Fibroblast of lung (primary cell): ENCODE measurements around the gene ACTR1A. TPM values are rescaled to one million over a fixed set of nuclear protein-coding genes. Genes with fewer than 3 reads are reported as not detected.

ENCODE experiments used
- DNase-seq, 2 donors: peaks; one replicate each; pipeline versions ENCODE4 v3.0.0 to v3.0.0-alpha.2; 2010; ENCODE audit warnings: low read depth in 2 of 2
- H2AFZ ChIP-seq: 2 replicates; pipeline ENCODE4 v1.5.1; 2012; ENCODE audit warnings: low read length, control low read depth, inconsistent platforms
- H3K27ac ChIP-seq: 2 replicates; pipeline ENCODE4 v1.5.1; 2011; ENCODE audit warnings: low read length, control low read depth; ENCODE audit not compliant: insufficient read depth
- H3K27me3 ChIP-seq: 2 replicates; pipeline ENCODE4 v1.5.1; 2011; ENCODE audit warnings: mild to moderate bottlenecking, low read length; ENCODE audit not compliant: control insufficient read depth, insufficient read depth
- H3K36me3 ChIP-seq: 2 replicates; pipeline ENCODE4 v1.5.1; 2011; ENCODE audit warnings: low read length; ENCODE audit not compliant: control insufficient read depth, insufficient read depth
- H3K4me1 ChIP-seq: 2 replicates; pipeline ENCODE4 v1.5.1; 2011; ENCODE audit warnings: low read length; ENCODE audit not compliant: control insufficient read depth, insufficient read depth; ENCODE audit errors: extremely low read depth
- H3K4me2 ChIP-seq: 2 replicates; pipeline ENCODE4 v1.5.1; 2011; ENCODE audit warnings: low read length, control low read depth; ENCODE audit not compliant: insufficient read depth; ENCODE audit errors: extremely low read depth
- H3K4me3 ChIP-seq, 4 experiments: fragments of 200-600 bp in 1 of 4; sonication (generic) in 1 of 4; replicated peaks in 1 of 4; 2 replicates each; pipeline ENCODE4 v1.5.1; 2011 to 2016; ENCODE audit warnings: low read length in 4 of 4, low read depth in 3 of 4, mild to moderate bottlenecking in 3 of 4, control low read depth in 2 of 4, inconsistent platforms in 1 of 4, mixed read lengths in 1 of 4; ENCODE audit not compliant: insufficient read depth in 1 of 4; ENCODE audit errors: control extremely low read depth in 1 of 4
- H3K79me2 ChIP-seq: 2 replicates; pipeline ENCODE4 v1.5.1; 2012; ENCODE audit warnings: mild to moderate bottlenecking, low read length, inconsistent platforms; ENCODE audit not compliant: control insufficient read depth, insufficient read depth
- H3K9ac ChIP-seq: 2 replicates; pipeline ENCODE4 v1.5.1; 2011; ENCODE audit warnings: mild to moderate bottlenecking, low read length, control low read depth; ENCODE audit not compliant: insufficient read depth
- H3K9me3 ChIP-seq: 2 replicates; pipeline ENCODE4 v1.5.1; 2012; ENCODE audit warnings: low read depth, low read length; ENCODE audit not compliant: control insufficient read depth, insufficient read depth
- H4K20me1 ChIP-seq: 2 replicates; pipeline ENCODE4 v1.5.1; 2011; ENCODE audit warnings: low read length; ENCODE audit not compliant: control insufficient read depth, insufficient read depth; ENCODE audit errors: extremely low read depth
- CTCF ChIP-seq, 2 donors: IDR thresholded peaks in 1 of 2; conservative IDR thresholded peaks in 1 of 2; 1 replicate in 1 of 2; 2 replicates in 1 of 2; pipeline ENCODE4 v1.5.1; 2011 to 2012; ENCODE audit warnings: low read length in 2 of 2, control low read depth in 1 of 2, inconsistent platforms in 1 of 2, low read depth in 1 of 2, mild to moderate bottlenecking in 1 of 2
- EZH2 ChIP-seq: IDR thresholded peaks from 2 replicates; pipeline ENCODE4 v1.5.1; 2012; ENCODE audit warnings: low read length, control low read depth, mild to moderate bottlenecking; ENCODE audit errors: missing control alignments
- polyA plus RNA-seq, 2 donors: library from polyadenylated mRNA; depleted of rRNA in 1 of 2; stranded (reverse) in 1 of 2; unstranded in 1 of 2; fragments of >200 nt; gene quantifications; 2 replicates each; pipeline ENCODE4 v1.2.1, GENCODE V29; 2011 to 2012; ENCODE audit warnings: missing spikeins in 1 of 2
- total RNA-seq: library from RNA; depleted of rRNA; stranded (reverse); fragments of >200 nt; gene quantifications from 2 replicates; pipeline ENCODE4 v1.2.1, GENCODE V29; 2014

The ACTR1A gene
- total and polyA plus RNA-seq, 2 donors (not counting 1 experiment from before 2014, with no cell fraction given), result 125 to 128 TPM

DNA sequence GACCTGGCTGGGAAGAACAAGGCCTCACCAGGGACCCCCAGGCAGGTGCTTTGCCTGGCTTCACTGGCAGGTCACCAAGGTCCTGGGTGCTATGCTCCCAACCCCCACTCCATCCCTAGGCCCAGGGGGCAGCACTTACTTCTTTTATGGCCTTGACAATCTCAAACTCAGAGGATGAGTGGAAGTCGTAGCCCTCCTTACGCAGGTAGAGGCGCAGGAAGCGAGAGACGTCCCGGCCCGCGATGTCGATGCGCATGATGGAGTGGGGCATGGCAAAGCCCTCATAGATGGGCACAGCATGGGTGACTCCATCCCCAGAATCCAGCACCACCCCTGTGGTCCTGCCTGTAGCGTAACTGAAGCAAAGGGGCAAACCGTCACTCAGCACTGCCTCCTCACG lies 18.5 kb downstream of the ACTR1A start:
- Histone ChIP-seq H3K4me1 (no peaks in the 10 kb centered on the region), H3K79me2 (no peaks in the 10 kb centered on the region), H3K4me3 (no peak overlapping the region), H3K9me3 (no peaks in the 10 kb centered on the region), H4K20me1 (no peaks in the 10 kb centered on the region), H3K27ac (no peak overlapping the region), H3K36me3 (peaks cover 39% of the 10 kb centered on the region), H3K4me2 (no peak overlapping the region), H3K27me3 (no peaks in the 10 kb centered on the region), H3K9ac (no peak overlapping the region), H2AFZ (no peak overlapping the region)
- no peak for DNase-seq
- TF ChIP-seq CTCF (conservative IDR thresholded peaks at IDR 0.05 in 1 of 2, IDR thresholded peaks at IDR 0.05 in 1 of 2; ENCODE audit: low read depth in 1 of 2, low read length in 2 of 2), result no peak
- no peak for TF ChIP-seq EZH2

DNA sequence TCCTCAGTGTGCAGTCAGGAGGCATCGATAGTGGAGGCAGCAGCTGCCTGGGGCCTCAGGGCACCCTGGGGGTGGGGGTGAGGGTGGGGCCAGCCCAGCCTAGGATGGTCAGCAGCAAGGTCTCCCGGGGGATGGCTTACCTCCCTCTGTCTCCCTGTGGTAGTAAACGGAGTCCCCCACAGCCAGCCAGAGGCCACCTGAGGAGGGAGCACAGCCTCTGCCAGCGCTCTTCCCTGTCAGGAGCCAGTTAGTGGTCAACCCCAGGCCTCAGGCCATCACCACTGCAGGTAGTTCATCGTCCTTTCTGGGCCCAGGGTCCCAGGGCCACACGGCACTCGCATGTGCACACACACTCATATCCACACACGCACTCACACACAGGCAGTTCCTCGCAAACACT lies 22.1 kb downstream of the ACTR1A start:
- H3K9ac ChIP-seq, result no peak overlapping the region
- H2AFZ ChIP-seq, result no peak overlapping the region
- no peak overlapping the region for H3K4me3 ChIP-seq
- no peak for DNase-seq
- H3K27ac ChIP-seq, result no peak overlapping the region
- no peak for TF ChIP-seq CTCF (conservative IDR thresholded peaks at IDR 0.05 in 1 of 2, IDR thresholded peaks at IDR 0.05 in 1 of 2; ENCODE audit: low read depth in 1 of 2, low read length in 2 of 2)
- no peak for TF ChIP-seq EZH2
- no peak overlapping the region for H3K4me2 ChIP-seq
- H4K20me1 ChIP-seq, result no peaks in the 10 kb centered on the region
- H3K79me2 ChIP-seq, result no peaks in the 10 kb centered on the region
- H3K4me1 ChIP-seq, result no peaks in the 10 kb centered on the region
- H3K36me3 ChIP-seq, result peaks cover 25% of the 10 kb centered on the region
- H3K27me3 ChIP-seq, result no peaks in the 10 kb centered on the region
- H3K9me3 ChIP-seq, result no peaks in the 10 kb centered on the region

DNA sequence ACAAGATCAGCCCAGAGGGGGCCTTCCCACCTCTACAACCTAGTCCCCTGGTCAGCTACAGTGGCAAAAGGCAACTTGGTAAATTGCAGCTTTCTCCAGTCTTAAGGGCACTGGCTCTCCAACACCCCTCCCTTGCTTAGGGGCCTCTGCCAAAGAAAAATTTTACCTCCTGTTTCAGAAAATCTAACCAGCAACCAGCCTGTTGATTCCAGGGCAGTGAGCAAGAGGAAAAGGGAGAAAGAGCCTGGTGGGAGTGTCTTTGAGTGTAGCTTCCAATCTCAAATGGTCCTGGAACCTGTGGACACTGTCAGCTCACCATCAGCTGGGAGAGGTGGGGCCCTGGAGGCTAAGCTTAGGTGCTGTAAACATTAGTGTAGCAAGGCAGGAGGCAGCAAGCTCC lies 22.9 kb downstream of the ACTR1A start:
- H3K27ac ChIP-seq, result no peak overlapping the region
- H3K4me3 ChIP-seq, result no peak overlapping the region
- TF ChIP-seq EZH2 (no peak), CTCF (conservative IDR thresholded peaks at IDR 0.05 in 1 of 2, IDR thresholded peaks at IDR 0.05 in 1 of 2; ENCODE audit: low read depth in 1 of 2, low read length in 2 of 2) (no peak)
- H3K4me1 ChIP-seq, result no peaks in the 10 kb centered on the region
- no peak for DNase-seq
- H3K27me3 ChIP-seq, result no peaks in the 10 kb centered on the region
- H3K79me2 ChIP-seq, result no peaks in the 10 kb centered on the region
- H2AFZ ChIP-seq, result no peak overlapping the region
- no peak overlapping the region for H3K4me2 ChIP-seq
- no peak overlapping the region for H3K9ac ChIP-seq
- peaks cover 23% of the 10 kb centered on the region for H3K36me3 ChIP-seq
- H3K9me3 ChIP-seq, result no peaks in the 10 kb centered on the region
- H4K20me1 ChIP-seq, result no peaks in the 10 kb centered on the region
